Omental fat pad (tissue), 4 donors: Measurements from ENCODE around the gene NPPC. TPM values are rescaled to one million over a fixed set of nuclear protein-coding genes. Genes with fewer than 3 reads are reported as not detected.

Experiments used
- ATAC-seq: fragments of 150-250 bp; one replicate; pipeline ENCODE4 v1.9.1; 2016; ENCODE audit warnings: mild to moderate bottlenecking, moderate library complexity; ENCODE audit not compliant: low FRiP score
- DNase-seq: peaks from one replicate; pipeline ENCODE4 v3.0.0-alpha.2; 2019; ENCODE audit warnings: low spot score
- CTCF ChIP-seq, 3 donors: fragments of 450-650 bp; IDR thresholded peaks; one replicate each; pipeline ENCODE4 v1.5.1; 2016 to 2017; ENCODE audit warnings: antibody characterized with exemption in 3 of 3, mild to moderate bottlenecking in 3 of 3, moderate library complexity in 2 of 3
- small RNA-seq: library from RNA; depleted of rRNA; stranded (forward); fragments of <200 nt; gene quantifications from one replicate; pipeline ENCODE3, GENCODE V24; 2016
- total RNA-seq, 4 donors: library from RNA; depleted of rRNA; stranded (reverse); fragments of >200 nt; gene quantifications; one replicate each; pipeline ENCODE4 v1.1.0, GENCODE V29; 2016

The NPPC gene
- total RNA-seq, 4 donors from 2014 or later: not detected

GRCh38 chr2:231874944-231875343 lies 51.3 kb downstream of the NPPC start:
- ATAC-seq: no peak
- no peak for DNase-seq
- TF ChIP-seq CTCF (IDR thresholded peaks at IDR 0.05): no peak

Small RNA genes within 50 kb of the gene (small RNA-seq; reads per million reads assigned to genes)
- not detected for gene MIR1471

Other genes with a start within 250 kb of the NPPC start
- 1,000 to 10,000 TPM in 1 of 4 donors, 100 to 1,000 TPM in 3; 757 to 1,307 (median 926) TPM for gene PTMA, start 217.9 kb downstream of the NPPC start, total RNA-seq
- gene PDE6D, start 145.1 kb downstream of the NPPC start, total RNA-seq: 10 to 100 TPM; 13.8 to 38.8 (median 17.9) TPM
- gene COPS7B, start 140.0 kb downstream of the NPPC start, total RNA-seq: 10 to 100 TPM; 13.8 to 36.9 (median 23.2) TPM
- gene DIS3L2, start 35.3 kb upstream of the NPPC start, total RNA-seq: 10 to 100 TPM; 22.2 to 31.6 (median 27.8) TPM